Medulla oblongata (tissue), 1 donor: ENCODE measurements around the gene ANTXRL.
"Not testable (repeated sequence)": the region's sequence is repeated elsewhere in the genome, so short reads cannot be mapped to it uniquely, and the experiment has no call there.

Experiments
- DNase-seq: peaks from one replicate; pipeline ENCODE4 v3.0.0-alpha.2; 2015; ENCODE audit errors: extremely low spot score

The ANTXRL gene

GRCh38 chr10:46254467-46254866, 32.3 kb upstream of the ANTXRL start:
- DNase-seq: no peak

DNA sequence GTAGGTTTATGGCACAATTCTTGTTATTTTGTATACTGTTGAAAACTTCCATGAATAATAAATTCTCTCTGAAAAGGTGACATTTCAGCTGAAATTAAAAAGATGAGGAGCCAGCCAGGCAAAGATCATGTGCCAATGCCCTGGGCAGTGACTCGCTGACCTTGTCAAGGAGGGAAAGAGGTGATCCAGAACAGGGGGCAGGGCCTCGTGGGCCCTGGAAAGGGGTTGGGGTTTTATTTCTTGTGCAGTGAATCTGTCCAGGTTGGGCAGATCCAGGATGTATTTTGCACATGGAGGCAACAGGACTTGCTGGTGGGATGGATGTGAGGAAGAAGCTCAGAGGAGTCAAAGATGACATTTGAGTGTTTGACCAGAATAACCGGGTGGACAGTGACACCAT, 31.6 kb upstream of the ANTXRL start:
- DNase-seq: not testable (repeated sequence)

DNA sequence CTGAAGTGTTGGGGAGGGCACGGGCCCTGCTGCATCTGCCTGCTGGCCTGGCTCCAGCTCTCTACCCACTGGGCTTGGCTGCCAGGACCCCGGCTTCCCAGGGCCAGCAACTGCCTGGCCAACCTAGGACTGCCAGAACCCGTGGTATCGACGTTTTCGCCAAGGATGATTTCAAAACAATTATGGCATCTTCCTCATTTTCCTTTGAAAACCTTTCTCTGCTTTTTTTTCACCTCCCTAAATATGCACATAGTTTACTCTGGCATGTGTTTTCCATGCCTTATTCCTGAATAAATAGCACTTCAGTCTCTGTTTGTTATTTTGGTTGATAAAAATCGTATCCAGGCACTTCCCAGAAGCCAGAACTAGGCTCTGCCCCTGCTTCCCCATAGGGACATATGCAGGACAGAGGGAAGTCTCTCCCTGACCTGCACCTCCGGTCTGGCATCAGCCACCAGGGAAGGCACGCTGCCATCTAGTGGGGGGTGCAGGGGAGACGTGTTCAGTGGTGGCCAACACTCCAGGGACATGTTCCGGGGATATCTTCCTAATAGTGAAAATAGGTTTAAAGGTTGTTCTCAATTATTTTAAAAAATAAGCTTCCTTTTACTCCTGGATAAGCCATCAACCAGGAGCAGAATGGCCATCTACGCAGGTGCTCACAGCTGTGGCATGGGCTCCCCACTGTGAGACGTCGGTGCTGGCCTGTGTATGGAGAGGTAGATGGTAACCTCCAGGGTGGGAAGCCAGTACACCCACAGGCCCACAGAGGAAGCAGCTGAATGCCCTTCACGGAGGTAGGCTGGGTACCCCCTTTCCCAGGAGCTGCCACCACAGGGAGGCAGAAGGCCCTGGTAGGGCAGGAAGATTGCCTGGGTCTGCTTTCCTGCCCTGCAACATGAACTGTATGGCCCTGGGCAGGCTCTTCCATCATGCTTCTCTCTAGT, 30.7 kb upstream of the ANTXRL start:
- DNase-seq: peak; percentile 65

- DNase-seq: no peak
Observed at GRCh38 chr10:46257099-46257498, 29.7 kb upstream of the ANTXRL start.

DNA sequence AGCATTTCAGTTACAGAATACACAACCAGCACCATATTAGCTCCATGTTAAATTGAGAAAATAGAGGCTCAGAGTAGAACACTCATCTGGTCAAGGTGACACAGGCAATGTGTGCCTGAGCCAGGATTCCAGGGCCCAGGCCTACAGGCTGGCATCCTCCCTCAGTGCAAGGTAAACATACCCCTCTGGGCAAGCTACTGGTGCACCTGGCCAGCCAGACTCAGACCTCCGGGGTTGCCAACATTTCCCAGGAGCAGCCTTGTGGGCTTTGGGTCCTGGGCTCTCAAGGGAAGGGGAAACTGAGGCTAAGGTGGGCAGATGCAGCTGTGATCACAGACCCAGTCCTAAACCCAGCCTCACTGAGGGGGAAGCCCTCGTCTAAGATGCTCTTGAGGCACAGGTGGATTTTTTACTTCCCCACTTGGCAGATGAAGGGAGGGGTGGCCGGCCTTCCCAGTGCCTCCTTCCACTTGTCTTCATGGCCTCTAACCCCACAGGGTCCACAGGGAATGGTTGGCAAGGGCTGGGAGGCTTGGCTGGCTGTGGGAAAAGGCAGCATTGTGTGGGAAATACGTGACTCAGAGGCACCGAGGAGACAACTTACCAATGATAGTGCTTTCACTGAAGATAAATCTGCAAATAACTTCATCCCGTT, 23.8 kb upstream of the ANTXRL start:
- not testable (repeated sequence) for DNase-seq

DNA sequence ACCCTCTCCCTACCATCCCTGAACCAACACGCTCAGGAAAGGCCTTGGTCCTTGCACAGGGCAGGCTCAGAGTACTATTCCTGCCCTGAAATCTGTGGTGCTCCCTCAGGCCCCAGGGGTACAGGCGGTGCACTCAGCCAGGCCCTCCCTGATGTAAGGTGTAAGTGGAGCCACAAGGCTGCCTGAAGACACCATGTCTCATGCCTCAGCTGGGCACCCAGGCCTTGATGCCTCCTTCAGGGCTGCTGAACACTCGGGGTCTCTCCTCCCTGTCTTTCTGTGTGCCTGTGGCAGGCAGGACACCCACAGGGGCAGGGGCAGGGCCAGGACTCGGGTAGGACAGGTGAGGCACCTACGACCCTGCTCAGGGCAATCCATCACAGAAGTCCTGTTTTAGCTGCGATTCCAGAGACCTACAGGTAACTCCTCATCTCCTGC, 22.9 kb upstream of the ANTXRL start:
- DNase-seq: no peak

GRCh38 chr10:46264336-46264735, 22.5 kb upstream of the ANTXRL start:
- DNase-seq: no peak

GRCh38 chr10:46264737-46265368, 21.9 kb upstream of the ANTXRL start:
- no peak for DNase-seq

DNA sequence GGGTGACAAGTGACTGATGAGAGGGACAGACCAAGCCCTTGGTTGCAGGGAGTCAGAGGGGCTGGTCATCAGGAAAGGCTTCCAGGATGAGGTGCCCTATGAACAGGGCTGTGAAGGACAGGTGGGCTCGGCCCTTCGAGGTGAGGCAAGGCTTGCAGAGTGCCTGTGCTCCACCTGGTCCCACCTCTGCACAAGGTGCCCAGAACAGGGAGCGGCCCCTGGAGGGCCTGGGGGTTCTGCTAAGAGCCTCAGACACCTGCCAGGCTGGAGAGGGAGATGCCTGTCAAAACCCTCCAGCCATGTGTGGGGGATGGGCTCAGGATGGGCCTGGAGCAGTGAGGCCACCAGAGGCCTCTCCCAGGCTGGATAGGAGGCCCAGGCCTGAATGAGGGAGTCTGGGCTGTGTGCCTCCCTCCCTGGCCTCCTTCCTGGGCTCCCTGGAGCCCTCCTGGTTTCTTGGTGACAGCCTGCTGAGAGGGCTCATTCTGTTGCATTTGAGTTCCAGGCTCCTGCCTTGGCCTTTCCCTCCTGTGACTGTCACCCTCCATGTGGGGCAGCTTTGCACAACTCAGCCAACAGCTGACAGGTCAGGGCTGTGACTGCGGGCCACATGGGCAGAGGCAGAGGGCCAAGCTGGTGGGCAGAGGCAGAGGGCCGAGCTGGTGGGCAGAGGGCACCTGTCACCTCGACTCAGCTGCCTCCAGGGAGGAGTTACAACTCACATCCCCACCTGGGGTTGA, 21.1 kb upstream of the ANTXRL start:
- not testable (repeated sequence) for DNase-seq

- DNase-seq: no peak
Observed at GRCh38 chr10:46266306-46266985, 20.4 kb upstream of the ANTXRL start.

GRCh38 chr10:46267132-46267985, 19.4 kb upstream of the ANTXRL start:
- DNase-seq: no peak

DNA sequence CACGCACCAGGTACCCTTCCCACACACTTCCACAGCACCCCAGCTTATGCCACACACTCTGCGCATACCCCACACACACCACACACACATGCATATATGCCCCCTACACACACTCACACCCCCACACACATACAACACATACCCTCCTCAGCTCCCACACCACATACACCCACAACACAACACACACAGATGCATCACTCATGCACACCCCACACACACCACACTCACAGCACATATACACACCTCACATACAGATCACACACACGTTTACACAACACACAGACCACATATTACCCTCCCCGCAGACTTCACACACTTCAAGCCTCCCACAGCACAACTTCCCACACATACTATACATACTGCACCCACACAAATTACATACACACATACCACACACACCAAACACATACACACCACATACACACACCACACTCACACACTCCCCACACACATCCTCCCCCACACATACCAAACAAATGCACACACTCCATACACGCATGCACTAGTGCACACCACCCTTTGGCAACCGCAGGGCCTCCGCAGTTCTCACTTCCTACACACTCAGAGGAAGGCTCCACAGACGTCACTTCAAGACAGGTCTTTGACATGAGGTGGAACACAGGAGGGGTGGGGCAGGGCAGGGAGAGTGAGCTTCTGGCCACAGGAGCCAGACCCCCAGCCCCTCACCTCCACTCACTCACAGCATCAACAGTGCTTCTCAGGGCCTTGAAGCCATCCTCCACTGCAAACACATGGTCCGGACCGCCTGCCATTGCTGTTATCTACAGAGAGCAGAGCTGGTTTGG, 18.5 kb upstream of the ANTXRL start:
- no peak for DNase-seq

DNA sequence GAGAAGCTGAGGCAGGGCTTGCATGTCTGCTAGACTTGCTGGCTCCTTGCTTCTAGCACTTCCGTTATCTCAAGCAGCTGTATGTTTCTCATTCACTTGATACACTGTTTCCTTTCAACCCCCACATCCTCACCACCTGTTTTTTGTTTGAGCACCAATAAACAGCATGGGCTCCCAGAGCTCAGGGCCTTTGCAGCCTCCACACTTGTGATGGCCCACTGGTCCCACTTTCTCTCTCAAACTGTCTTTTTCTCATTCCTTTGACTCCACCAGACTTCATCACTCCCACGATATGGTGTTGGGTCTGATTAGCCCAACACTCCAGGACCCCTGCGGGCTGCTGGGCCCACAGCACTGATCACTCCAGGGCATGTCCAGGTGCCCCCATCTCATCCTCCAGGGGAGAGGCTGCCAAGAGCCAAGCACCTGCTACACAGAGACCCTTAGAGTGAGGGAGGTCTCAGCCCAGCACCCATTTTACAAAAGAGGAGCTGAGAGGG, 17.2 kb upstream of the ANTXRL start:
- not testable (repeated sequence) for DNase-seq

DNA sequence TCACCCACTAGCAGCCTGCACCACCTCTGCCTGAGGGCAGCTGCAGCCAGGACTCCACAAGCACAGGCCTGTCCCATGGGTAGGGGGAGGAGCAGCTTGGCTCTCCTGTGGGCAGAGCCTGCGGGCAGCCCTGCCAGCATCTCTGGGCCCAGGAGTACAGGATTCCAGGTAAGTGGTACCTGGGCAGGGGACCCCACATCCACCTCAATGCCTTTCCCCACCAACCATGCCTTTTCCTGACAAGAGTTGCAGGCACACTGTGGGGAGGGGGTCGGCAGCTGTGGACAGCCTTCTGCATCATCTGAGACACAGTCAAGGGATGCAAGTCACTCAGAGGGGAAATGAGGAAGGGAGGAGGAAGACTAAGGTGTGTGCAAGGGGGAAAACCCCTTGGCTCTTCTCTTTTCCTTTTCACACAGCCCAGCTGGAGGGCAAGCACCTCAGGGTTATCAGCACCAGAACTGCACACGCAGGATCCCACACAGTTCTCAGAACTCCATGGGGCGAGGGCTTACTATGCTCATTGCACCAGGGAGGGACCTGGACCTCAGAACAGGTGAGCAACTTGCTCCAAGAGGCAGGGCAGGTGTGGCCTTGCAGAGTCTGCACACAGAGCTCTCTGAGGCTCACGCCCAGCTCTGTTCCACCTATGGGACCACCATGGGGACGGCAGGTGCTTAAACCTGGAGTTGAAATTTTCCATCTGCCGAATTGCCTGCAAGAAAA, 16.5 kb upstream of the ANTXRL start:
- no peak for DNase-seq

- not testable (repeated sequence) for DNase-seq
Observed at GRCh38 chr10:46270963-46271530, 15.8 kb upstream of the ANTXRL start.

GRCh38 chr10:46271795-46272499, 14.8 kb upstream of the ANTXRL start:
- DNase-seq: not testable (repeated sequence)

- no peak for DNase-seq
Observed at GRCh38 chr10:46272863-46273415, 13.9 kb upstream of the ANTXRL start.
